GM18519 (cell line): ENCODE data around the gene NACC2.

Experiments
- ATAC-seq: cut with Tn5 transposase; IDR thresholded peaks from one replicate; pipeline ENCODE4 v1.9.1; 2021; ENCODE audit warnings: mild to moderate bottlenecking, moderate library complexity; ENCODE audit not compliant: unreplicated experiment, low FRiP score

Gene NACC2

GRCh38 chr9:136096505-136097001 lies 1.5 kb upstream of the NACC2 start:
- no peak for ATAC-seq

- ATAC-seq = no peak
Measured at GRCh38 chr9:136093995-136094881, 851 bp downstream of the NACC2 start.

- no peak for ATAC-seq
Measured at GRCh38 chr9:136093346-136093986, 1.6 kb downstream of the NACC2 start.

GRCh38 chr9:136092741-136093140 lies 2.3 kb downstream of the NACC2 start:
- ATAC-seq = no peak

GRCh38 chr9:136092353-136092650 lies 2.8 kb downstream of the NACC2 start:
- ATAC-seq = no peak

- ATAC-seq = no peak
Measured at GRCh38 chr9:136091582-136092352, 3.3 kb downstream of the NACC2 start.

- ATAC-seq = no peak
Measured at GRCh38 chr9:136090768-136091581, 4.1 kb downstream of the NACC2 start.

- ATAC-seq = no peak
Measured at GRCh38 chr9:136090056-136090735, 4.9 kb downstream of the NACC2 start.

- ATAC-seq = no peak
Measured at GRCh38 chr9:136089697-136090045, 5.4 kb downstream of the NACC2 start.

GRCh38 chr9:136088939-136089696 lies 6.0 kb downstream of the NACC2 start:
- ATAC-seq = no peak

GRCh38 chr9:136088481-136088938 lies 6.6 kb downstream of the NACC2 start:
- no peak for ATAC-seq

- no peak for ATAC-seq
Measured at GRCh38 chr9:136087741-136088480, 7.2 kb downstream of the NACC2 start.

- no peak for ATAC-seq
Measured at GRCh38 chr9:136086951-136087740, 7.9 kb downstream of the NACC2 start.

- no peak for ATAC-seq
Measured at GRCh38 chr9:136086213-136086881, 8.7 kb downstream of the NACC2 start.

- ATAC-seq = no peak
Measured at GRCh38 chr9:136085815-136086212, 9.3 kb downstream of the NACC2 start.

- ATAC-seq = no peak
Measured at GRCh38 chr9:136084063-136084944, 10.8 kb downstream of the NACC2 start.
